Fibroblast of lung (primary cell): ENCODE results near the gene PAM16. TPM values are rescaled to one million over a fixed set of nuclear protein-coding genes. Genes with fewer than 3 reads are reported as not detected.
A peak's percentile ranks its signal among the peaks of the same experiment; 100 is the strongest.

ENCODE experiments used
- DNase-seq, 2 donors: peaks; one replicate each; pipeline versions ENCODE4 v3.0.0 to v3.0.0-alpha.2; 2010; ENCODE audit warnings: low read depth in 2 of 2
- H2AFZ ChIP-seq: 2 replicates; pipeline ENCODE4 v1.5.1; 2012; ENCODE audit warnings: low read length, control low read depth, inconsistent platforms
- H3K27ac ChIP-seq: 2 replicates; pipeline ENCODE4 v1.5.1; 2011; ENCODE audit warnings: low read length, control low read depth; ENCODE audit not compliant: insufficient read depth
- H3K27me3 ChIP-seq: 2 replicates; pipeline ENCODE4 v1.5.1; 2011; ENCODE audit warnings: mild to moderate bottlenecking, low read length; ENCODE audit not compliant: control insufficient read depth, insufficient read depth
- H3K36me3 ChIP-seq: 2 replicates; pipeline ENCODE4 v1.5.1; 2011; ENCODE audit warnings: low read length; ENCODE audit not compliant: control insufficient read depth, insufficient read depth
- H3K4me1 ChIP-seq: 2 replicates; pipeline ENCODE4 v1.5.1; 2011; ENCODE audit warnings: low read length; ENCODE audit not compliant: control insufficient read depth, insufficient read depth; ENCODE audit errors: extremely low read depth
- H3K4me2 ChIP-seq: 2 replicates; pipeline ENCODE4 v1.5.1; 2011; ENCODE audit warnings: low read length, control low read depth; ENCODE audit not compliant: insufficient read depth; ENCODE audit errors: extremely low read depth
- H3K4me3 ChIP-seq, 4 experiments: fragments of 200-600 bp in 1 of 4; sonication (generic) in 1 of 4; replicated peaks in 1 of 4; 2 replicates each; pipeline ENCODE4 v1.5.1; 2011 to 2016; ENCODE audit warnings: low read length in 4 of 4, low read depth in 3 of 4, mild to moderate bottlenecking in 3 of 4, control low read depth in 2 of 4, inconsistent platforms in 1 of 4, mixed read lengths in 1 of 4; ENCODE audit not compliant: insufficient read depth in 1 of 4; ENCODE audit errors: control extremely low read depth in 1 of 4
- H3K79me2 ChIP-seq: 2 replicates; pipeline ENCODE4 v1.5.1; 2012; ENCODE audit warnings: mild to moderate bottlenecking, low read length, inconsistent platforms; ENCODE audit not compliant: control insufficient read depth, insufficient read depth
- H3K9ac ChIP-seq: 2 replicates; pipeline ENCODE4 v1.5.1; 2011; ENCODE audit warnings: mild to moderate bottlenecking, low read length, control low read depth; ENCODE audit not compliant: insufficient read depth
- H3K9me3 ChIP-seq: 2 replicates; pipeline ENCODE4 v1.5.1; 2012; ENCODE audit warnings: low read depth, low read length; ENCODE audit not compliant: control insufficient read depth, insufficient read depth
- H4K20me1 ChIP-seq: 2 replicates; pipeline ENCODE4 v1.5.1; 2011; ENCODE audit warnings: low read length; ENCODE audit not compliant: control insufficient read depth, insufficient read depth; ENCODE audit errors: extremely low read depth
- CTCF ChIP-seq, 2 donors: IDR thresholded peaks in 1 of 2; conservative IDR thresholded peaks in 1 of 2; 1 replicate in 1 of 2; 2 replicates in 1 of 2; pipeline ENCODE4 v1.5.1; 2011 to 2012; ENCODE audit warnings: low read length in 2 of 2, control low read depth in 1 of 2, inconsistent platforms in 1 of 2, low read depth in 1 of 2, mild to moderate bottlenecking in 1 of 2
- EZH2 ChIP-seq: IDR thresholded peaks from 2 replicates; pipeline ENCODE4 v1.5.1; 2012; ENCODE audit warnings: low read length, control low read depth, mild to moderate bottlenecking; ENCODE audit errors: missing control alignments
- polyA plus RNA-seq, 2 donors: library from polyadenylated mRNA; depleted of rRNA in 1 of 2; stranded (reverse) in 1 of 2; unstranded in 1 of 2; fragments of >200 nt; gene quantifications; 2 replicates each; pipeline ENCODE4 v1.2.1, GENCODE V29; 2011 to 2012; ENCODE audit warnings: missing spikeins in 1 of 2
- total RNA-seq: library from RNA; depleted of rRNA; stranded (reverse); fragments of >200 nt; gene quantifications from 2 replicates; pipeline ENCODE4 v1.2.1, GENCODE V29; 2014

Gene PAM16
- total and polyA plus RNA-seq, 2 donors (not counting 1 experiment from before 2014, with no cell fraction given), result 14.8 to 34.3 TPM

DNA sequence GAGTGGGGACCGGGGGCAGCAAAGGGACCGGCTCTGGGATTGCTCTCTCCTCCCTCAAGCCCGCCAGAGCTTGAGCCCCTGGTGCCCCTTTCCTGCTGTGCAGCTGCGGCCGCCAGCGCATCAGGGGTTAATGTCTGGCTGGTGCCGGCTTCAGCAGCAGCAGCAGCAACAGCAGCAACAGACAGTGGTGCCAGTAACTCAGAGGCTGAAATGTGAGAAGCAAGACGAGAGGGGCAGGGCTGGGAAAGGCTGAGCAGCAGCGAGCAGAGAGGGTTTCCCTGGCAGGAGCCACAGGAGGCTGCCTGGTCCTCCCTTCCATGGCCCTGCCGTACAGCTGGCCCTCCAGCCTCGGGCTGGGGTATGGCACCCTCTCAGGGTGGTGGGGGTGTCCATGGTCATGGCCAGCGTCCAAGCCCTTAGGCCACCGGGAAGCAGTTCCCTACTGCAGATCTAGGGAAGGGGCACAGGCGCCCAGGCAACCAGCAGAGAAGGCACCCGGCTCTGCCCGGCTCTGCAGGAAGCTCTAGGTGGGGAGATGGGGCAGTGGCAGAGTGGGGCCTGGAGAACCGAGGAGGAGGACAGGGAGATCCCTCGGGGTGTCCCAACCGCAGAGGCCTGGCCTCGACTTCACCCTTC lies 57.2 kb downstream of the PAM16 start:
- Histone ChIP-seq H3K4me2 (peak overlapping the region; percentile 72), H3K27ac (peak overlapping the region; percentile 48), H3K79me2 (no peaks in the 10 kb centered on the region), H3K9me3 (no peaks in the 10 kb centered on the region), H3K4me1 (peaks cover 23% of the 10 kb centered on the region), H3K27me3 (no peaks in the 10 kb centered on the region), H2AFZ (peak overlapping the region; percentile 52), H3K36me3 (no peaks in the 10 kb centered on the region), H3K9ac (peak overlapping the region; percentile 20), H4K20me1 (no peaks in the 10 kb centered on the region), H3K4me3 (peak overlapping the region in 2 of 4 experiments; percentile 9 to 22)
- TF ChIP-seq CTCF (conservative IDR thresholded peaks at IDR 0.05 in 1 of 2, IDR thresholded peaks at IDR 0.05 in 1 of 2; ENCODE audit: low read depth in 1 of 2, low read length in 2 of 2), result no peak
- no peak for TF ChIP-seq EZH2
- peak; percentile 84 to 87 for DNase-seq

- no peak for DNase-seq
- H3K4me3 ChIP-seq, result peak overlapping the region in 1 of 4 experiments; percentile 11
- no peak overlapping the region for H3K27ac ChIP-seq
Measured at GRCh38 chr16:4293181-4293716, 57.9 kb downstream of the PAM16 start.

GRCh38 chr16:4291699-4292098 lies 59.4 kb downstream of the PAM16 start:
- no peak overlapping the region for H3K4me3 ChIP-seq
- H3K36me3 ChIP-seq, result no peaks in the 10 kb centered on the region
- no peak for TF ChIP-seq CTCF (conservative IDR thresholded peaks at IDR 0.05 in 1 of 2, IDR thresholded peaks at IDR 0.05 in 1 of 2; ENCODE audit: low read depth in 1 of 2, low read length in 2 of 2)
- no peak for TF ChIP-seq EZH2
- no peaks in the 10 kb centered on the region for H3K9me3 ChIP-seq
- no peak overlapping the region for H3K27ac ChIP-seq
- H3K4me2 ChIP-seq, result no peak overlapping the region
- H2AFZ ChIP-seq, result no peak overlapping the region
- H3K27me3 ChIP-seq, result no peaks in the 10 kb centered on the region
- DNase-seq, result no peak
- no peaks in the 10 kb centered on the region for H4K20me1 ChIP-seq
- H3K79me2 ChIP-seq, result no peaks in the 10 kb centered on the region
- peaks cover 24% of the 10 kb centered on the region for H3K4me1 ChIP-seq
- no peak overlapping the region for H3K9ac ChIP-seq

More at GRCh38 chr16:4293181-4293716, 57.9 kb downstream of the PAM16 start:
- peaks cover 25% of the 10 kb centered on the region for H3K4me1 ChIP-seq
- H3K27me3 ChIP-seq, result no peaks in the 10 kb centered on the region
- H3K79me2 ChIP-seq, result no peaks in the 10 kb centered on the region
- H3K9me3 ChIP-seq, result no peaks in the 10 kb centered on the region
- no peaks in the 10 kb centered on the region for H4K20me1 ChIP-seq
- H3K4me2 ChIP-seq, result peak overlapping the region; percentile 68
- H2AFZ ChIP-seq, result no peak overlapping the region
- H3K9ac ChIP-seq, result no peak overlapping the region
- no peak for TF ChIP-seq CTCF (conservative IDR thresholded peaks at IDR 0.05 in 1 of 2, IDR thresholded peaks at IDR 0.05 in 1 of 2; ENCODE audit: low read depth in 1 of 2, low read length in 2 of 2)
- no peak for TF ChIP-seq EZH2
- H3K36me3 ChIP-seq, result no peaks in the 10 kb centered on the region

Other genes starting within 250 kb of the PAM16 start
- gene ADCY9, start 234.9 kb downstream of the PAM16 start, total RNA-seq, result 21.6 and 37.0 TPM in 2 replicates
- 21.1 and 22.1 TPM in 2 replicates for gene ADCY9, start 234.9 kb downstream of the PAM16 start, polyA plus RNA-seq
- under 0.01 and 0.17 TPM in 2 replicates for gene SRL, start 109.2 kb downstream of the PAM16 start, total RNA-seq
- 0.07 TPM in 2 replicates for gene SRL, start 109.2 kb downstream of the PAM16 start, polyA plus RNA-seq
- gene TFAP4, start 78.3 kb downstream of the PAM16 start, total RNA-seq, result 8.2 and 8.9 TPM in 2 replicates
- gene TFAP4, start 78.3 kb downstream of the PAM16 start, polyA plus RNA-seq, result 3.5 and 6.6 TPM in 2 replicates
- 2.6 and 4.0 TPM in 2 replicates for gene GLIS2, start 35.3 kb downstream of the PAM16 start, total RNA-seq
- gene GLIS2, start 35.3 kb downstream of the PAM16 start, polyA plus RNA-seq, result 5.6 and 6.0 TPM in 2 replicates
- 57.0 and 79.4 TPM in 2 replicates for gene VASN, start 20.5 kb upstream of the PAM16 start, total RNA-seq
- gene VASN, start 20.5 kb upstream of the PAM16 start, polyA plus RNA-seq, result 30.6 and 61.9 TPM in 2 replicates
- gene CORO7, start 65.3 kb upstream of the PAM16 start, total RNA-seq, result 5.4 and 11.1 TPM in 2 replicates
- gene CORO7, start 65.3 kb upstream of the PAM16 start, polyA plus RNA-seq, result 5.6 and 6.1 TPM in 2 replicates
- 59.8 and 66.1 TPM in 2 replicates for gene DNAJA3, start 74.5 kb upstream of the PAM16 start, total RNA-seq
- 27.8 and 39.8 TPM in 2 replicates for gene DNAJA3, start 74.5 kb upstream of the PAM16 start, polyA plus RNA-seq
- 71.7 and 73.5 TPM in 2 replicates for gene NMRAL1, start 123.3 kb upstream of the PAM16 start, total RNA-seq
- 33.6 and 42.0 TPM in 2 replicates for gene NMRAL1, start 123.3 kb upstream of the PAM16 start, polyA plus RNA-seq
- gene HMOX2, start 125.1 kb upstream of the PAM16 start, total RNA-seq, result 40.0 and 40.6 TPM in 2 replicates
- gene HMOX2, start 125.1 kb upstream of the PAM16 start, polyA plus RNA-seq, result 45.7 and 54.7 TPM in 2 replicates
- 4.9 and 12.2 TPM in 2 replicates for gene CDIP1, start 187.5 kb upstream of the PAM16 start, total RNA-seq
- 6.3 and 11.7 TPM in 2 replicates for gene CDIP1, start 187.5 kb upstream of the PAM16 start, polyA plus RNA-seq
- gene C16orf96, start 205.0 kb upstream of the PAM16 start, total RNA-seq, result under 0.01 TPM in 2 replicates
- gene C16orf96, start 205.0 kb upstream of the PAM16 start, polyA plus RNA-seq, result 0.01 TPM in 1 of 2 replicates, not detected in the other